GM23338 (cell line): Measurements from ENCODE around the gene SLC6A13. TPM values are rescaled to one million over a fixed set of nuclear protein-coding genes. Genes with fewer than 3 reads are reported as not detected.

ENCODE experiments used
- ATAC-seq: fragments of 200-7000 bp; cut with Tn5 transposase; 3 replicates; pipeline ENCODE4 v1.9.1; 2020
- DNase-seq: peaks from one replicate; pipeline ENCODE4 v3.0.0-alpha.2; 2015; ENCODE audit warnings: low spot score
- H2AFZ ChIP-seq: fragments of 200-600 bp; sonication (generic); 2 replicates; pipeline ENCODE4 v1.8.0; 2016; ENCODE audit warnings: antibody characterized with exemption, mild to moderate bottlenecking, moderate library complexity
- H3F3A ChIP-seq: fragments of 200-600 bp; sonication (generic); replicated peaks from 2 replicates; pipeline ENCODE4 v1.8.0; 2017; ENCODE audit warnings: antibody characterized with exemption, mixed run types, low read depth
- H3K27ac ChIP-seq: fragments of 200-600 bp; sonication (generic); 2 replicates; pipeline ENCODE4 v1.6.1; 2016; ENCODE audit warnings: low read depth
- H3K27me3 ChIP-seq: fragments of 200-600 bp; sonication (generic); 2 replicates; pipeline ENCODE4 v1.8.0; 2016; ENCODE audit warnings: mild to moderate bottlenecking, mixed run types, moderate library complexity; ENCODE audit not compliant: insufficient read depth
- H3K36me3 ChIP-seq: fragments of 200-600 bp; sonication (generic); 2 replicates; pipeline ENCODE4 v1.8.0; 2016; ENCODE audit warnings: mild to moderate bottlenecking; ENCODE audit not compliant: insufficient read depth
- H3K4me1 ChIP-seq: fragments of 200-600 bp; sonication (generic); 2 replicates; pipeline ENCODE4 v1.8.0; 2016; ENCODE audit warnings: mild to moderate bottlenecking, moderate library complexity; ENCODE audit not compliant: insufficient read depth
- H3K4me2 ChIP-seq: fragments of 200-600 bp; sonication (generic); 2 replicates; pipeline ENCODE4 v1.7.1; 2017; ENCODE audit warnings: mixed run types
- H3K4me3 ChIP-seq: fragments of 200-600 bp; sonication (generic); 2 replicates; pipeline ENCODE4 v1.6.1; 2016; ENCODE audit warnings: mixed run types
- H3K79me2 ChIP-seq: fragments of 200-600 bp; sonication (generic); replicated peaks from 2 replicates; pipeline ENCODE4 v1.8.0; 2017; ENCODE audit warnings: mild to moderate bottlenecking; ENCODE audit not compliant: insufficient read depth
- H3K9me2 ChIP-seq: fragments of 200-600 bp; sonication (generic); 2 replicates; pipeline ENCODE4 v1.8.0; 2017; ENCODE audit not compliant: insufficient read depth
- H4K20me1 ChIP-seq: fragments of 200-600 bp; sonication (generic); replicated peaks from 2 replicates; pipeline ENCODE4 v1.8.0; 2017; ENCODE audit warnings: mild to moderate bottlenecking; ENCODE audit not compliant: insufficient read depth
- H3K27ac Mint-ChIP-seq: 2 replicates; pipeline ENCODE4 v1.8.0; 2020; ENCODE audit warnings: inconsistent platforms, mild to moderate bottlenecking, moderate library complexity, mixed read lengths
- H3K27me3 Mint-ChIP-seq: 3 replicates; pipeline ENCODE4 v1.8.0; 2022; ENCODE audit warnings: low read depth, mild to moderate bottlenecking, moderate library complexity, mixed read lengths, inconsistent platforms; ENCODE audit not compliant: insufficient read depth, poor library complexity
- H3K36me3 Mint-ChIP-seq: 3 replicates; pipeline ENCODE4 v1.8.0; 2021; ENCODE audit warnings: low read depth, mild to moderate bottlenecking, inconsistent platforms, moderate library complexity, mixed read lengths
- H3K4me1 Mint-ChIP-seq: 3 replicates; pipeline ENCODE4 v1.8.0; 2020; ENCODE audit warnings: mild to moderate bottlenecking, inconsistent platforms, mixed read lengths
- H3K4me3 Mint-ChIP-seq: 3 replicates; pipeline ENCODE4 v1.8.0; 2021; ENCODE audit warnings: moderate library complexity, mild to moderate bottlenecking, inconsistent platforms, mixed read lengths
- H3K9me3 Mint-ChIP-seq: 3 replicates; pipeline ENCODE4 v1.8.0; 2020; ENCODE audit warnings: moderate library complexity, mild to moderate bottlenecking, inconsistent platforms, mixed read lengths
- CREB1 ChIP-seq: fragments of 250-450 bp; sonication (Bioruptor Pico); IDR thresholded peaks from 2 replicates; pipeline ENCODE4 v1.5.0; 2020; ENCODE audit warnings: low read depth, mild to moderate bottlenecking, moderate library complexity
- EZH2 ChIP-seq: fragments of 200-600 bp; sonication (generic); IDR thresholded peaks from one replicate; pipeline ENCODE4 v1.8.0; 2017; ENCODE audit warnings: antibody characterized with exemption, mild to moderate bottlenecking, low read depth; ENCODE audit not compliant: unreplicated experiment
- EZH2phosphoT487 ChIP-seq: fragments of 200-600 bp; sonication (generic); IDR thresholded peaks from one replicate; pipeline ENCODE4 v1.8.1; 2018; ENCODE audit warnings: antibody characterized with exemption; ENCODE audit not compliant: unreplicated experiment
- JUNB ChIP-seq: IDR thresholded peaks from one replicate; pipeline ENCODE4 v1.6.1; 2016; ENCODE audit warnings: antibody characterized with exemption; ENCODE audit not compliant: unreplicated experiment
- NANOG ChIP-seq: IDR thresholded peaks from 2 replicates; pipeline ENCODE4 v1.6.1; 2016; ENCODE audit warnings: antibody characterized with exemption, borderline replicate concordance
- POLR2AphosphoS5 ChIP-seq: IDR thresholded peaks from 2 replicates; pipeline ENCODE4 v1.6.1; 2016; ENCODE audit warnings: antibody characterized with exemption, low read depth
- REST ChIP-seq: IDR thresholded peaks from one replicate; pipeline ENCODE4 v1.6.1; 2018; ENCODE audit warnings: antibody characterized with exemption; ENCODE audit not compliant: unreplicated experiment
- STAT1 ChIP-seq: IDR thresholded peaks from one replicate; pipeline ENCODE4 v1.6.1; 2016; ENCODE audit warnings: antibody characterized with exemption; ENCODE audit not compliant: unreplicated experiment
- ZNF114 ChIP-seq: fragments of 250-450 bp; sonication (Bioruptor Pico); IDR thresholded peaks from 2 replicates; pipeline ENCODE4 v1.5.0; 2020; ENCODE audit warnings: mild to moderate bottlenecking, moderate library complexity
- ZNF331 ChIP-seq: fragments of 250-450 bp; sonication (Bioruptor Pico); IDR thresholded peaks from 2 replicates; pipeline ENCODE4 v1.5.0; 2020; ENCODE audit warnings: low read depth, mild to moderate bottlenecking, moderate library complexity
- polyA plus RNA-seq: library from polyadenylated mRNA; unstranded; fragments of >200 nt; fragmentation: Nextera tagmentation; extraction: Ambion mirVana; gene quantifications from 2 replicates; pipeline ENCODE4 v1.2.1, GENCODE V29; 2016
- total RNA-seq: library from RNA; depleted of rRNA; stranded (reverse); fragments of >200 nt; shearing (Covaris generic); gene quantifications from 2 replicates; pipeline ENCODE4 v1.2.3, GENCODE V29; 2014
- TF ChIP-seq, protein P1 (sequence below): fragments of 250-450 bp; sonication (Bioruptor Pico); IDR thresholded peaks from 2 replicates; pipeline ENCODE4 v1.5.0; 2020; ENCODE audit warnings: mild to moderate bottlenecking, moderate library complexity
- TF ChIP-seq, protein P2 (sequence below): IDR thresholded peaks from 2 replicates; pipeline ENCODE4 v1.6.1; 2016; ENCODE audit warnings: antibody characterized with exemption
- TF ChIP-seq, protein P3 (sequence below), 2 experiments: fragments of 200-600 bp in 1 of 2; sonication (generic) in 1 of 2; conservative IDR thresholded peaks; 2 replicates each; pipeline versions ENCODE4 v1.5.1 to v1.6.1; 2016 to 2017; ENCODE audit warnings: antibody characterized with exemption in 2 of 2, low read depth in 2 of 2, mild to moderate bottlenecking in 2 of 2, moderate library complexity in 1 of 2

SLC6A13 gene
- total and polyA plus RNA-seq, 2 experiments from 2014 or later = not detected

- Histone ChIP-seq H3K27ac (no peak overlapping the region), H4K20me1 (no peaks in the 10 kb centered on the region), H3K27me3 (no peaks in the 10 kb centered on the region), H3K4me2 (no peak overlapping the region), H3K36me3 (no peaks in the 10 kb centered on the region), H3F3A (no peaks in the 10 kb centered on the region), H3K79me2 (no peaks in the 10 kb centered on the region), H3K4me3 (no peak overlapping the region), H3K4me1 (peaks cover 14% of the 10 kb centered on the region; the same call in 1 of the 2 replicates), H3K9me2 (no peaks in the 10 kb centered on the region), H2AFZ (no peak overlapping the region)
- no peaks in the 10 kb centered on the region for H3K36me3 Mint-ChIP-seq
- DNase-seq (no peak), ATAC-seq (no peak)
- no peaks in the 10 kb centered on the region; the same call in 2 of the 3 replicates for H3K9me3 Mint-ChIP-seq
- H3K27ac Mint-ChIP-seq = no peak overlapping the region
- H3K4me1 Mint-ChIP-seq = peaks cover 60% of the 10 kb centered on the region
- H3K27me3 Mint-ChIP-seq = peaks cover 22% of the 10 kb centered on the region
- TF ChIP-seq REST (no peak), POLR2AphosphoS5 (no peak), EZH2 (no peak), ZNF331 (CRISPR knock-in tag) (no peak), STAT1 (no peak), NANOG (no peak), JUNB (no peak), EZH2phosphoT487 (no peak), CREB1 (no peak), ZNF114 (no peak)
- TF ChIP-seq, protein P1, sequence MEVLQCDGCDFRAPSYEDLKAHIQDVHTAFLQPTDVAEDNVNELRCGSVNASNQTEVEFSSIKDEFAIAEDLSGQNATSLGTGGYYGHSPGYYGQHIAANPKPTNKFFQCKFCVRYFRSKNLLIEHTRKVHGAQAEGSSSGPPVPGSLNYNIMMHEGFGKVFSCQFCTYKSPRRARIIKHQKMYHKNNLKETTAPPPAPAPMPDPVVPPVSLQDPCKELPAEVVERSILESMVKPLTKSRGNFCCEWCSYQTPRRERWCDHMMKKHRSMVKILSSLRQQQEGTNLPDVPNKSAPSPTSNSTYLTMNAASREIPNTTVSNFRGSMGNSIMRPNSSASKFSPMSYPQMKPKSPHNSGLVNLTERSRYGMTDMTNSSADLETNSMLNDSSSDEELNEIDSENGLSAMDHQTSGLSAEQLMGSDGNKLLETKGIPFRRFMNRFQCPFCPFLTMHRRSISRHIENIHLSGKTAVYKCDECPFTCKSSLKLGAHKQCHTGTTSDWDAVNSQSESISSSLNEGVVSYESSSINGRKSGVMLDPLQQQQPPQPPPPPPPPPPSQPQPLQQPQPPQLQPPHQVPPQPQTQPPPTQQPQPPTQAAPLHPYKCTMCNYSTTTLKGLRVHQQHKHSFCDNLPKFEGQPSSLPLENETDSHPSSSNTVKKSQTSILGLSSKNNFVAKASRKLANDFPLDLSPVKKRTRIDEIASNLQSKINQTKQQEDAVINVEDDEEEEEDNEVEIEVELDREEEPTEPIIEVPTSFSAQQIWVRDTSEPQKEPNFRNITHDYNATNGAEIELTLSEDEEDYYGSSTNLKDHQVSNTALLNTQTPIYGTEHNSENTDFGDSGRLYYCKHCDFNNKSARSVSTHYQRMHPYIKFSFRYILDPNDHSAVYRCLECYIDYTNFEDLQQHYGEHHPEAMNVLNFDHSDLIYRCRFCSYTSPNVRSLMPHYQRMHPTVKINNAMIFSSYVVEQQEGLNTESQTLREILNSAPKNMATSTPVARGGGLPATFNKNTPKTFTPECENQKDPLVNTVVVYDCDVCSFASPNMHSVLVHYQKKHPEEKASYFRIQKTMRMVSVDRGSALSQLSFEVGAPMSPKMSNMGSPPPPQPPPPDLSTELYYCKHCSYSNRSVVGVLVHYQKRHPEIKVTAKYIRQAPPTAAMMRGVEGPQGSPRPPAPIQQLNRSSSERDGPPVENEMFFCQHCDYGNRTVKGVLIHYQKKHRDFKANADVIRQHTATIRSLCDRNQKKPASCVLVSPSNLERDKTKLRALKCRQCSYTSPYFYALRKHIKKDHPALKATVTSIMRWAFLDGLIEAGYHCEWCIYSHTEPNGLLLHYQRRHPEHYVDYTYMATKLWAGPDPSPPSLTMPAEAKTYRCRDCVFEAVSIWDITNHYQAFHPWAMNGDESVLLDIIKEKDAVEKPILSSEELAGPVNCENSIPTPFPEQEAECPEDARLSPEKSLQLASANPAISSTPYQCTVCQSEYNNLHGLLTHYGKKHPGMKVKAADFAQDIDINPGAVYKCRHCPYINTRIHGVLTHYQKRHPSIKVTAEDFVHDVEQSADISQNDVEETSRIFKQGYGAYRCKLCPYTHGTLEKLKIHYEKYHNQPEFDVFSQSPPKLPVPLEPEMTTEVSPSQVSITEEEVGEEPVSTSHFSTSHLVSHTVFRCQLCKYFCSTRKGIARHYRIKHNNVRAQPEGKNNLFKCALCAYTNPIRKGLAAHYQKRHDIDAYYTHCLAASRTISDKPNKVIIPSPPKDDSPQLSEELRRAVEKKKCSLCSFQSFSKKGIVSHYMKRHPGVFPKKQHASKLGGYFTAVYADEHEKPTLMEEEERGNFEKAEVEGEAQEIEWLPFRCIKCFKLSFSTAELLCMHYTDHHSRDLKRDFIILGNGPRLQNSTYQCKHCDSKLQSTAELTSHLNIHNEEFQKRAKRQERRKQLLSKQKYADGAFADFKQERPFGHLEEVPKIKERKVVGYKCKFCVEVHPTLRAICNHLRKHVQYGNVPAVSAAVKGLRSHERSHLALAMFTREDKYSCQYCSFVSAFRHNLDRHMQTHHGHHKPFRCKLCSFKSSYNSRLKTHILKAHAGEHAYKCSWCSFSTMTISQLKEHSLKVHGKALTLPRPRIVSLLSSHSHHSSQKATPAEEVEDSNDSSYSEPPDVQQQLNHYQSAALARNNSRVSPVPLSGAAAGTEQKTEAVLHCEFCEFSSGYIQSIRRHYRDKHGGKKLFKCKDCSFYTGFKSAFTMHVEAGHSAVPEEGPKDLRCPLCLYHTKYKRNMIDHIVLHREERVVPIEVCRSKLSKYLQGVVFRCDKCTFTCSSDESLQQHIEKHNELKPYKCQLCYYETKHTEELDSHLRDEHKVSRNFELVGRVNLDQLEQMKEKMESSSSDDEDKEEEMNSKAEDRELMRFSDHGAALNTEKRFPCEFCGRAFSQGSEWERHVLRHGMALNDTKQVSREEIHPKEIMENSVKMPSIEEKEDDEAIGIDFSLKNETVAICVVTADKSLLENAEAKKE = no peak
- TF ChIP-seq, protein P2, sequence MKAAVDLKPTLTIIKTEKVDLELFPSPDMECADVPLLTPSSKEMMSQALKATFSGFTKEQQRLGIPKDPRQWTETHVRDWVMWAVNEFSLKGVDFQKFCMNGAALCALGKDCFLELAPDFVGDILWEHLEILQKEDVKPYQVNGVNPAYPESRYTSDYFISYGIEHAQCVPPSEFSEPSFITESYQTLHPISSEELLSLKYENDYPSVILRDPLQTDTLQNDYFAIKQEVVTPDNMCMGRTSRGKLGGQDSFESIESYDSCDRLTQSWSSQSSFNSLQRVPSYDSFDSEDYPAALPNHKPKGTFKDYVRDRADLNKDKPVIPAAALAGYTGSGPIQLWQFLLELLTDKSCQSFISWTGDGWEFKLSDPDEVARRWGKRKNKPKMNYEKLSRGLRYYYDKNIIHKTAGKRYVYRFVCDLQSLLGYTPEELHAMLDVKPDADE = no peak
- TF ChIP-seq, protein P3, sequence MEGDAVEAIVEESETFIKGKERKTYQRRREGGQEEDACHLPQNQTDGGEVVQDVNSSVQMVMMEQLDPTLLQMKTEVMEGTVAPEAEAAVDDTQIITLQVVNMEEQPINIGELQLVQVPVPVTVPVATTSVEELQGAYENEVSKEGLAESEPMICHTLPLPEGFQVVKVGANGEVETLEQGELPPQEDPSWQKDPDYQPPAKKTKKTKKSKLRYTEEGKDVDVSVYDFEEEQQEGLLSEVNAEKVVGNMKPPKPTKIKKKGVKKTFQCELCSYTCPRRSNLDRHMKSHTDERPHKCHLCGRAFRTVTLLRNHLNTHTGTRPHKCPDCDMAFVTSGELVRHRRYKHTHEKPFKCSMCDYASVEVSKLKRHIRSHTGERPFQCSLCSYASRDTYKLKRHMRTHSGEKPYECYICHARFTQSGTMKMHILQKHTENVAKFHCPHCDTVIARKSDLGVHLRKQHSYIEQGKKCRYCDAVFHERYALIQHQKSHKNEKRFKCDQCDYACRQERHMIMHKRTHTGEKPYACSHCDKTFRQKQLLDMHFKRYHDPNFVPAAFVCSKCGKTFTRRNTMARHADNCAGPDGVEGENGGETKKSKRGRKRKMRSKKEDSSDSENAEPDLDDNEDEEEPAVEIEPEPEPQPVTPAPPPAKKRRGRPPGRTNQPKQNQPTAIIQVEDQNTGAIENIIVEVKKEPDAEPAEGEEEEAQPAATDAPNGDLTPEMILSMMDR (conservative IDR thresholded peaks at IDR 0.05; ENCODE audit: low read depth in 2 of 2) = no peak
- no peak overlapping the region; the same call in 2 of the 3 replicates for H3K4me3 Mint-ChIP-seq
These were observed 91.4 kb downstream of the SLC6A13 start for GRCh38 chr12:171276-171675.
